GM19468 (cell line): Measurements from ENCODE around the gene ITSN1.

Source experiments
- ATAC-seq: cut with Tn5 transposase; IDR thresholded peaks from one replicate; pipeline ENCODE4 v1.9.1; 2021; ENCODE audit warnings: mild to moderate bottlenecking, moderate library complexity, moderate number of reproducible peaks; ENCODE audit not compliant: unreplicated experiment; ENCODE audit errors: extremely low read depth

The ITSN1 gene

DNA sequence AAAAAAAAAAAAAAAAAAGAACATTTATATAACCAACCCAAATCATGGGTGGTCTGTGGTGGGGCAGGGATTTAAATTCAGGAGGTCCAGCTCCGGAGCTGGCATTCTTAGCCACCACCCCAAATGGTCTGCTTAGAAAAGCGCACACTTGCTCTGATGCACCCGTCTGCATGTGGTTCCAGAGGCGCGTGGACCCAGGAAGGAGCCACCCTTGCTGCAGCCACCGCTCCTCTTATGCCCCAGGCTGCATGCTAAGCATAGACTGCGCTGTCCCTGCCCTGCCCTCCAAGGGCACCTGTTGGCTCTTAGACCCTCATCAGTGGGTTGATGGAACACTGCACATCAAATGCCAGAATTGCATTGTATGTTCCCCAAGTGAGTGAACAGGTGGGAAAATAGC, 231.9 kb downstream of the ITSN1 start:
- ATAC-seq, result no peak

DNA sequence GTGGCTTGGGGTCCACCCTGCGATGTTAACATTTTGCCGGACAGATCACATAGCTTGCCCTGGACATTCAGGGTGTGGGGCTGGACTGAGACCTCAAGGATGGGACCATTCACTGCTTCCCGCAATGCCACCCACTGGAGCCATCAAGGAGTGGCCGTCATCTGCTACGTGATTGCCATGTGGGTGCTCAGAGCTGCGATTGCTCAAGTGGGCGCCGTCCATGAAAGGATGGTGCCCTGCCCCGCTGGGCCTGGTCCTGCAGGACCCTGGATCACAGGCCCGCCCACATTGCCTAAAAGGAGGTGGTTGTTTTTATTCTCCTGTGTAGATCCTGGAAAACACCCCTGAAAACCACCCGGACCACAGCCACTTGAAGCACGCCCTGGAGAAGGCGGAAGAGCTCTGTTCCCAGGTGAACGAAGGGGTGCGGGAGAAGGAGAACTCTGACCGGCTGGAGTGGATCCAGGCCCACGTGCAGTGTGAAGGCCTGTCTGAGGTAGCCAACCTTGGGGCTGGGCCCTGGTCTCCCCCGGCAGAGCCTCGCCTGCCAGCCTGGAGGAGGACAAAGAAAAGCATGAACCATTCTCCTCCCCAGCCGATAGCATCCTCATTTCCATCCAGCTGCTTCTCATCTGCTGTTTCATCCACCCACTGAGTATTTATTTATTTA, 232.9 kb downstream of the ITSN1 start:
- ATAC-seq, result no peak

DNA sequence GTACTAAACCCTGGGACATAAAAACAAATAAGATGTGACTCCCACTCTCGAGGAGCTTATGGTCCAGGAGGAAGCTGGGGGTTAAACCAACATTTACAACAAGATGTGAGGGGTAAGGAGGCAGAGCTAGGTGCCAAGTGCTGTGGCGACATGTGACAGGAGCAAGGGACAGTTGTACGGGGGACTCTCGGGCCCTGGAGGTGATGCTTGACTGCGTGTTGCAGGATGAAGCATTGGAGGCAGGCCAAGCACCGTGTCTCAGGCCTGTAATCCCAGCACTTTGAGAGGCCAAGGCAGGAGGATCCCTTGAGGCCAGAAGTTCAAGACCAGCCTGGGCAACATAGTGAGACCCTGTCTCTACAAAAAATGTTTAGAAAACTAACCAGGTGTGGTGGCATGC, 236.5 kb downstream of the ITSN1 start:
- ATAC-seq, result no peak

DNA sequence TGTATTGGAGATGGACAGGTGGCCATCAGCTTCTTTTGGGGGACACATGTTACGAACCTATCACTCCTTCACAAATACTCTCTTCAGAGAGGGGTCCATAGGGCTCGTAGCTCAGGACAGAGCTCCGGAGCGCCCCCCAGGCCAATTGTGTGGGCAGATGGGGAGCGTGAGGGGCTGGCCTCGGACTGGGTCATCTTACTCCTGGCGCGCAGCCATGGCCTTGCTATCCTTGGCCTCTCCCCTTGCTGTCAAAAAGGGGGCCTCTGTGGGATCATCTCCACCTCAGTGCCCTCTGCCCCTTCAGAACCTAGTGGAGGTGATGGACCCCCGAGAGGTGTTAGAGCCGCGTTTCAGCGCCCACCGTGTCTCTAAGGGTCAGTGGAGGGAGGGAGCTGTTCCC, 238.3 kb downstream of the ITSN1 start:
- ATAC-seq, result no peak

DNA sequence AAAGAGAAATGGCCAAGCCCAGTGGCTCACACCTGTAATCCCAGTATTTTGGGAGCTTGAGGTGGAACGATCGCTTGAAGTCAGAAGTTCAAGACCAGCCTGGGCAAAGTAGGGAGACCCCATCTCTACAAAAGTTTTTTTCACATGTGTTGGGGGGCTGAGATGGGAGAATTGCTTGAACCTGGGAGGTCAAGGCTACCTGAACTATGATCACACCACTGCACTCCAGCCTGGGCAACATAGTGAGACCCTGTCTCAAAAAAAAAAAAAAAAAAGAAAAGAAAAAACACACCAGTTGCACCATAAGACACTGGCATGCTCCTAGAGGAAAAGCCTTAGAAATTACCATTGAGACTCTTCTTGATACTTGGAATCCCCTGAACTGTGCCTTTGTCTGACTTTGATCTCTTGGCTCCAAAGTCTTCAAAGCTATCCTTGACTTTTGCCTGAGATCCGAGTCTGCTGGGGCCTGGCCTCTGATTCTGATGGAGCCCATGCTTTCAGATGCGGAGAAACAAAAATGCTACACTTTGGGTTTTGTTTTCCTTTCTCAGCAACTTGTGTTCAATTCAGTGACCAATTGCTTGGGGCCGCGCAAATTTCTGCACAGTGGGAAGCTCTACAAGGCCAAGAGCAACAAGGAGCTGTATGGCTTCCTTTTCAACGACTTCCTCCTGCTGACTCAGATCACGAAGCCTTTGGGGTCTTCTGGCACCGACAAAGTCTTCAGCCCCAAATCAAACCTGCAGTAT, 239.6 kb downstream of the ITSN1 start:
- ATAC-seq, result no peak

DNA sequence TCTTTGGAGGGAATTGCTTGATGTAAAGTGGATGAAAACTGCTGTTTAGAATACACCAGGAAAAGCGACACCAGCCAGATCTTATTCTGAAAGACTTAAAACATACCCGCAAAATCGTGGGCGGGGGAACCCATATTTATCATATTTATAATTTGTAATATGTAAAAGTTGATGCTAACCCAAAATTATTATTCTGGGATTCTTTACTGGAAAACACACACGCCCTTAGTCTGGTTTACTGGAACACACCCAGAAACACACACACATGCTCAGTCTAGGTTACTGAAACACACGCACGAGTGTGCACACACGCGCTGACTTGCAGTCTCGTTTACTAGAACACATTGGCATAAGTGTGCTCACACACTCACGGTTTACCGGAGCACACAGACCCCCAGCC, 240.8 kb downstream of the ITSN1 start:
- ATAC-seq, result no peak

DNA sequence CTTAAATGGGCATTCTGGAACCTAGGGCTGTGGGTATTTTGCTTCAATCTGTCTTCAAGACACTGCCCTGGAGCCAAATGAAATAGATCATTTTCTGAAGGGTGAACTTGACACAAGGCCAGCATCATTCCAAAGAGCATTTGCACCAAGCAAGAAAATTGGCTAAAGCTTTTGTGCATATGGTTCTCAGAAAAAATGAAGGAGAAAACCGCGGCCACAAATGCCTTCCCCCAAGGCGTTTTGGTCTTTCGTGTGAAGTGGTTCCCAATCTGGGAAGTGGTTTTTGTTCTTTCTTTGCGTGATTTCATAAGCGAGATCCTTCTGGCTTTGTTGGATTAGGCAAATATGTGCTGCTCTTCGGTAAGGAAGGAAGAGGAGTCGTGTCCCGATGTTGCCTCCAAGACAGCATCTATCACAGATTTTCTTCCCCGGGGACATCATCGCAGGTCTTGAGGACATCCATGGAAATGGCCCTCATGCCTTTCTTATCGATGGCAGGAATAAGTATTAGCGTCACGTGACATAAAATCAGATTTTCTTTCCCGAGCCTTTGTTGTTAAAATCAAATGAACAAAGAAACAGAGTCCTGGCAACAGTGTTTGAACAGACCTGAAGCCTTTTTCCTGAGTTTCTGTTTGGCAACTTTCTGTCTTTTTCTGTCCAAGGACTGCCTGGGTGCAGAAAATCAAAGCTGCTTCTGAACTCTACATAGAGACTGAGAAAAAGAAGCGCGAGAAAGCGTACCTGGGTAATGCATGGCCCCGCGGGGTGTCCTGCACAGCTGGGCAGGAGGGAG, 242.3 kb downstream of the ITSN1 start:
- no peak for ATAC-seq

DNA sequence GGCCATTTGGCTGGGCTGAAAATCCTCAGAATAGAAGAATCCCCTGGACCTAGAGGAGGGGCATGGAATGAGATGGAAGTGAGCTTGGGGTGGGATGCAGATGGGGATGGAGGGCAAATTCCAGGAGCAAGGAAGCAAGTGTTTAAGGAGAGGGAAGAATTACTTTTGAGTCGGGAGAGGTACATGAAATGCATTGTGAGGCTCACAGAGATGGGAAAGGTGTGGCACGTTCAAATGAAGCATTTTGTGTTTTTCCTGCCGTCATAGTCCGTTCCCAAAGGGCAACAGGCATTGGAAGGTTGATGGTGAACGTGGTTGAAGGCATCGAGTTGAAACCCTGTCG, 242.8 kb downstream of the ITSN1 start:
- no peak for ATAC-seq

DNA sequence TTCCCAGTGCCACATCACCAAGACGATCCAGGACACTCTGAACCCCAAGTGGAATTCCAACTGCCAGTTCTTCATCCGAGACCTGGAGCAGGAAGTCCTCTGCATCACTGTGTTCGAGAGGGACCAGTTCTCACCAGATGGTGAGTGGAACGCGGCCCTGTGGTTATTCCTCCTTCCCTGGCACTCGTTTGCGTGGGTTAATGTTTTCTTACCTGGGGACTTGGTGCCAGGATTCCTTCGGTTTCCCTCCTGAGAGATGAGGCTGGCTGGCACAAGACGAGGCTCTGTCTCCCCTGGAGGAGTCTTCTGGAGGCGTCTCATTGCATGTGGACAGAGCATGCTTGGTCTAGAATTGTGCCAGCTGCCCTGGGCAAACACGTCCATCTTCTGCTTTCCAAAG, 244.0 kb downstream of the ITSN1 start:
- no peak for ATAC-seq

DNA sequence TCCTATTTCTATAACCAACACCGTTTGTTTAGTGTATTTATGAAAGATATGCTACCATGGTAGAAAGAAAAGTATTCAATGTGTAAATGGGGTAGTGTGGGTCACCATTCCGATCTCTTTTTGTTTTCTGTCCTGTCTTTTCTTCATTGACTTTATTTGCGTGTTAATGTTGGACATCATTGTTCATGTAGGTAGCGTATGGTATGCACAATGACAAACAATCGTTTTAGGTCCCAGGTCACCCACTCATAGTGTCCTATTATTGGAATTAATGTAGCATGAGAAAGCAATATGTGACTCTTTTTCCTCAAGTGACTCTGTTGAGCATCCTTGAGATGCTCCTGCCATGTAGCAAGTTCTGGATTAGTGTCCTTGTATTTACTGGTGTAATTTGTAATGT, 247.9 kb downstream of the ITSN1 start:
- no peak for ATAC-seq

DNA sequence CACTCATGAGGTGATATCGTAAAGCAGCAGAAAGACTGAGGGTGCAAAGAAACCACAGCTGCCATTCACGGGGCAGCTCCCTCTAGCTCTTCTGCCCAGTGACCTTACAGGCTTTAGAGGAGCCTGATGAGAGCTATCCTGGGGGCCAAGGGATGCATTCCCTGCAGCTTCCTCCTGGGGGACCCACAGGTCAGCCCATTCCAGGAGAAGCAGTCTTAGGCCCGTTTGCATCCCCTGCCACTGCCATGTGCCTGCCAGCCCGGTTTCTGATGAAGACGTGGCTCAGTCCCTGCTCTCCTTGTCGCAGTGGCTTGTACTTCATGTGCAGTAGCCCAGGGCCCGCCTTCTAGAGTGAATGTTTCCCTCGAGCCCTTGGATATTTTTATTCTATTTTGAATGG, 250.6 kb downstream of the ITSN1 start:
- no peak for ATAC-seq

DNA sequence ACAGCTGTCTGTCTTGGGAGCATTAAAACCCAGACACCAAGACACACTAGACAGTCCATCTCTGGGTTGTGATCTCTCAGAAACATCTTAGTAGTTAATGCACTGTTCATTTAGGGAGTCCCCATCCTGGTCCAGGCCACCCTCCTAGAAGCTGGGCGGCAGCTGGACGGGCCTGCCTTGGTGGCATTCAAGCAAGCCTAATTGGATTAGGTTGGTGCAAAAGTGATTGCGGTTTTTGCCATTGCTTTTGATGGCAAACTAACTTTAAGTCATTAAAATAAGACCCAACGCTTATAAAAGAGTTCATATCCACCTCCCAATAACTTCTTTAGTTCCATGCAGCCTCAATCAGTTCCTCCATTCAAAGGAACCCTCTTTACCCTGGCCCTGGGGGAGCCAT, 251.6 kb downstream of the ITSN1 start:
- no peak for ATAC-seq

DNA sequence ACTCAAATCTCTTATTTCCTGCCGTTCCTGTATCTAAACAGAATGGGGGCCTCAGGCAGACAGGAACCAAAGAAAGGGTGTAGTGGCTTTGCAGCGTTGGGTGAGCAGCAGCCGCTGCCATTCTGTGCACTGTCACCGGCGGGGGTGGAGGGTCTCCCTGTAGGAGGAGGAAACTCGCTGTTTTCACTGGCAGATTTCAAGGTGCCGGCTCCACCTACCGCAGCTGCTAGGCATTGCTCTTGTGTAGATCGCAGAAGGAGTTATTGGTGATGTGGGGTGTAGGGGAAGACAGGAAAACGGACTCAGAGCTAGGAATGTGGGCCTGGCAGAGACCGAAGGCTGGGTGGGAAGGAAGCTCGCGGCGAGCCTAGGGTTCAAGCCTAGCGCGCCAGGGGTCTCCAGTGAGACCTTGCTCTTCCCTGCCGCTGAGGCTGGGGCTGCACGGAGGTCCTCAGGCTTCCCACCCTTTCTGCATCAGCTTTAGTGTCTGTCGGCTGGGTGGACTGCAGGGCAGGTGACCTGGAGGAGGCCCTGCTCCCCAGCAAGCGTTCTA, 252.5 kb downstream of the ITSN1 start:
- ATAC-seq, result no peak

DNA sequence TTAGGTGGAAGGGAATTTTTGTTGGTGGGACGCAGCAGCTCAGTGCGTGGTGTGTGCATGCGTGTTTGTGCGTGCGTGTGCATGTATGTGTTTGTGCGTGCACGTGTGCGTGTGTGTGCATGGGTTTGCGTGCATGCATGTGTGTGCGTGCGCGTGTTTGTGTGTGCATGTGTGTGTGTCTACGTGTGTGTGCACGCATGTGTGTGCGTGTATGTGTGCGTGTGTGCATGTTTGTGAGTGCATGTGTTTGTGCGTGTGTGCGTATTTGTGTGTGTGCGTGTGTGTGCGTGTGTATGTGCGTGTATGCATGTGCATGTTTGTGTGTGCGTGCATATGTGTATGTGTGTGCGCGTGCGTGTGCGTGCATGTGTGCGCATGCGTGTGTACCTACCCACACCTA, 253.1 kb downstream of the ITSN1 start:
- no peak for ATAC-seq

DNA sequence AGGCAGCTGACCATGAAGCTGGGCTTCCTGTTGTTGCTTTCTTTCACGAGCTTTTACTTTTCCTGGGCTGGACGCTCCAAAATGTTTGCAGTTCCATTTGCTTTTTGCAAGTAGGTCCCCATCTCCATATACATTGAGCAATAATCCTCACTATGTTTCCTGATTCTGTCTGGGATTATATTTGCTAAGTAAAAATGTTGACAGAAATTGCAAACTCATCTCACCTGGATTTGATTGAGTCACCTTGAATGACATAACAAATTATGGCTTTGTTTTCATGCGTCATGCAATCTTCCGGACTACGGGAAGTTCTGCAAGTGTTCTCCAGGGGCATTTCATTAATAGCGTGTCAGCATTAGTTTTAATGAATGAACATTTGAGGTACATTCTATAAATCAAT, 254.4 kb downstream of the ITSN1 start:
- no peak for ATAC-seq

DNA sequence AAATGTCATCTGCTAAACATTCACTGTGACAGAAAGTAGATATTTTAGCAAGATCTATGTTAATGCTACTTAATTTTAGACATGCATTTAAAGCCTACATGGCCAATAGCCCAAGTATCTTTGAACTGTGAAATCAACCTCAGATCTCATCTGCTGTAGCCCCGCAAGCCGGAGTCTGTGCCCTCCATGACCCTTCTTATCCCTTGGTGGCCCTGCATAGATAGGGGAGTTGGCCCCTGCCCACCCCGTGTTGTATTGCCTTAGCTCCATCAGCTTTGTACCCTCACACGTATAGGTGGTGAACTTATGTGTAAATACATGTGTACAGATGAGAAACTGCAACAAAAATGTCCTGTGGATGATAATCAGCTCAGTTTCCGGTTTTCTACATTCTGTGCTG, 254.8 kb downstream of the ITSN1 start:
- no peak for ATAC-seq

DNA sequence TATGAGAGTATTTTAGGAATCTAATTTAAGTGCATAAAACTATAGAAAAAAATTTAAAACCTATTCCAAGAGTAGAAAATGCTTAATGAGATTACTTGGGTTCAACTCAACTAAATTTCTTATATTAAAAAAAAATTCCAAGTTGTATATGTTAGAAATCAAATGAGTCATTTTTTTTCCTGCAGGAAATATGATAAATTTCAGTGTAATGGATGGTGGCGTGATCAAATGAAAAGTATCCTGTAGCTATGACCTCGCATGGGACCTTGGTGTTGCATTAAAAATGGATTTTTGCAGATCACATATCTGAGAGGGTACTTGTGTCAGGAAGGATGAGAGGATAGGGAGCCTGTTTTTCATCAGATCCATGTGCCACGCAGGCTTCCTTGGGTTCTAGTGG, 255.4 kb downstream of the ITSN1 start:
- no peak for ATAC-seq

DNA sequence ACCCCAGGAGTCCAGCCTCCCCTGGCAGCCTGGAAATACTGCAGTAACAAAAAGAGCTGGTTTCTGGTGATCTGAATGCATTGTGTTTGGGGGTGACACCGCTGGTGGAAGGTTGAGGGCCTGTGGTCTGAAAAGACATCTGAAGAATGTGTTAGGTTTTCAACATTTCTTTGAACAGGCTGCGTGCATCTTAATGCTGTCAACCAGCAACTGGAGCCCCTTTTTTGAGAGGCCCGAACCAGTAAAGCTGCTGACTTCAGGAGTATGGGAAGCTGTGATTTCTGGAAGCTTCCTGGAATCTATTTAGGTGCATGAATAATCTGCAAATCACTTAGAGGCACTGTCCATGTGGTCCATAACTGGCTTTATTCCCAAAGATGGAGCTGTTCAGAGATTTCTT, 256.3 kb downstream of the ITSN1 start:
- ATAC-seq, result no peak

DNA sequence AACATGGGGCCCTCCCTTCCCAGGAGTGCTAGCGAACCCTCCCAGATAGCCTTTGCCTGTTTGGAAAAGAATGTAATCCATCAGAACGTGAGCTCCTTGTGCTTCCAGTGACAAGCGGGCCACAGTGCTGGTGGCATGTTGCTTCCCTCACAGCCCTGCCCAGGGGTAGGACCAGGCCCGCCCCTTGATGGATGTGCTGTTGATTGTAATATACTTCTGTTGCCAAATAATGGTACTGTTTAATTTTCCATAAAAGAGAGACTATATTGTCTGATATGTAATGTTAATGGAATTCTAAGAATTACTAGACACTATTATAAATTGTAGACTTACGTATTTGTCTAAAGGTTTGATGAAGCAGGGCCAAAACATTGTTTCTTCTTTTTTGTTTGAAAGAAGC, 256.9 kb downstream of the ITSN1 start:
- no peak for ATAC-seq

DNA sequence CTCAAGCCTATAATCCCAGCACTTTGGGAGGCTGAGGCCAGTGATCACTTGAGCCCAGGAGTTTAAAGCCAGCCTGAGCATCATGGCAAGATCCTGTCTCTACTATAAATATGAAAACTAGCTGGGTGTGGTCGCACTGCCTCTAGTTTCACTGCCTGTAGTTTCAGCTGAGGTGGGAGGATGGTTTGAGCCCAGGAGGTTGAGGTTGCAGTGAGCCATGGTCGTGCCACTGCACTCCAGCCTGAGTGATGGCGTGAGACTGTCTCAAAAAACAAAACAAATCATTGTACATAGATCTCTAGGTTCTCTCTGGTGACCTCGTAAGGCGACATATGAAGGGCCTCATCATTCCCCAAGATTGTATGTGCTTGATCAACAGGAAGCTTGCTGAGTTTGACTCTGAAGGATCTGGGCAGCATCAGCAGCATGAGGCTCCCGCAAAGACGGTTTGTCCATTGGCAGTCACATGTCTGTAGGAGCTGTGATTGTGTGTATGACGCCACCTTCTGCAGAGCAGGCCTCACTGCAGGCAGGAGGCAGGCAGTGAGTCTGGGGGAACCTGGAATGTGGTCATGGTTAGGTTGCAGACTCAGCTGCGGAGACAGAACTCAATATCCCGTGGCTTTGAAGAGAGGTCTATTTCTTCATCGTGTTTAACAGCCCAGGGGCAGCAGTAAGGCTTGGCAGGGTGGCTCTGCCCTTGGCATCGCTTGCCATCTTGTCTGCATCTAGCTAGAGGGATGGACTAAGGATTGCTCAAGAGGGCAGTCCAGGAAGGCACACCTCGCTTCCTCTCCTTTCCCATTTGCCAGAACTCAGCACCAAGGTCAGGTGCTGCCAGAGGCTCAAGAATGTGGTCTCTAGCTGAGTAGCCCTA, 259.3 kb downstream of the ITSN1 start:
- ATAC-seq, result no peak
